Measurements from ENCODE around the gene TNFRSF12A.
A peak's percentile ranks its signal among the peaks of the same experiment; 100 is the strongest.

Gene TNFRSF12A

DNA sequence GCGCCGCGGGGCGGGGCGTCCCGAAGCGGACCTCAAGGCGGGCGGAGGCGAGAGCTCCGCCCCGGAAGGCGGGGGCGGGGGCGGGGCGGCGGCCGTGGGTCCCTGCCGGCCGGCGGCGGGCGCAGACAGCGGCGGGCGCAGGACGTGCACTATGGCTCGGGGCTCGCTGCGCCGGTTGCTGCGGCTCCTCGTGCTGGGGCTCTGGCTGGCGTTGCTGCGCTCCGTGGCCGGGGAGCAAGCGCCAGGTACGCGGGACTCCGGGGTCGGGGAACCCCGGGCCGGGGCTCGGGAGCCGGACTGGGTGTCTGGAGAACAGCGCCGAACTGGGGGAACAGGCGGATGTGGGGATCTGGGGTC lies at the start of gene TNFRSF12A:
TSS of gene TNFRSF12A (plus strand) at position 122 of the 357 bp plus-strand sequence. CDS start at position 152, 30 bp downstream.
- DNase-seq: peak; percentile 79

- no peak for DNase-seq
Measured at GRCh38 chr16:2970563-2970962, 49.6 kb upstream of the TNFRSF12A start.

DNA sequence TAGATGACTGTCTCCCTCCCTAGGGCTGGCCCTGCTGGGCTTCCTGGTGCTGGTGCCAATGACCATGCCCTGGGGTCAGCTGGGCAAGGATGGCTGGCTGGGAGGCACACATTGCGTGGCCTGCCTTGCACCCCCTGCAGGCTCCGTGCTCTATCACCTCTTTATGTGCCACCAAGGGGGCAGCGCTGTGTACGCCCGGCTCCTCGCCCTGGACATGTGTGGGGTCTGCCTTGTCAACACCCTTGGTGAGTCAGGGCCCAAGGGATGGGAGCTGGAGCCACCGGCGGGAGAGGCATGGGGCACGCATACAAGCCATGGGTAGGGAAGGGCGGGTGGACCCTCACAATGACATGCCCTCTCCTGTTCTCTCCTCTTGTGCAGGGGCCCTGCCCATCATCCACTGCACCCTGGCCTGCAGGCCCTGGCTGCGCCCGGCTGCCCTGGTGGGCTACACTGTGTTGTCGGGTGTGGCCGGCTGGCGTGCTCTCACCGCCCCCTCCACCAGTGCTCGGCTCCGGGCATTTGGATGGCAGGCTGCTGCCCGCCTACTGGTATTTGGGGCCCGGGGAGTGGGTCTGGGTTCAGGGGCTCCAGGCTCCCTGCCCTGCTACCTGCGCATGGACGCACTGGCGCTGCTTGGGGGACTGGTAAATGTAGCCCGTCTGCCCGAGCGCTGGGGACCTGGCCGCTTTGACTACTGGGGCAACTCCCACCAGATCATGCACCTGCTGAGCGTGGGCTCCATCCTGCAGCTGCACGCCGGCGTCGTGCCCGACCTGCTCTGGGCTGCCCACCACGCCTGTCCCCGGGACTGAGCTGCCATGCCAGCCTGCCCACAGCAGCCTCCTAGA lies 48.8 kb upstream of the TNFRSF12A start:
- no peak for DNase-seq

DNA sequence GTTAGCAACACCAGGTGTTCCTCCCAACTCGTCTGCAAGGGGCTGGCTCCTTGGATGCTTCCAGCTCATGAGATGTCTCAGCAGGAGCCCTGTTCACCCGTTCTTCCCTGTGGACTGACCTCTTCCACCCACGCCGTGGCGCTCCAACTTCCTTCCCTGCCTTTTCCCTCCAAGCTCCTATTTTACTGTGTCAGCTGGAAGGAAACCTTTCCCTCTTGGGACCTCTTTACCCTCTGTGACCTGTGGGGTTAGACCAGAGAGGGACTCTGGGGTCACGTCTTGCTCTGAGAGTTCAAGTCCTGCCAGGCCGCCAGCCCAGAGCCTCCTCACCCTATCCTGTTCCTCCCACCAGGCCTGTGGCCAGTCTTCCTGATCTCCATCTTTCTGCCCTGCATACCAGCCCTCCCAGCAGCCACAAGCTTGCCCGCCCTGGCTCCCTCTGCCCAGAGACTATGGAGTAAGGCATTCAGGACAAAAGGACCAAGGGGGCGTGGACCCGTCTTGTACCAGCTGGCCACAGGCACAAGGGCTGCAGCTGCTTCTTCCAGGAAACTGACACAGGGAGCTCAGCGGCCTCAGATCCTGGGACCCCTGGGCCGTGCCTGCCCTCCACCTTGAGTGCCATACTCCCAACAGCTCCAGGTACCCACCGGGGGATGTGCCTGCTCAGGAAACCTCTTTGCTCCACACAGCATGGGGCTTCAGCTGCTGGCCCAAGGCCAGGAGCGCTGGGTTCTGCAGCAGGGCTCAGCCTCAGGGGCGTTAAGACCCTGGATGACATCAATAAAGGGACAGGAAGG lies 48.0 kb upstream of the TNFRSF12A start:
- DNase-seq: no peak

- DNase-seq: no peak
Measured at GRCh38 chr16:2973093-2973492, 47.1 kb upstream of the TNFRSF12A start.

DNA sequence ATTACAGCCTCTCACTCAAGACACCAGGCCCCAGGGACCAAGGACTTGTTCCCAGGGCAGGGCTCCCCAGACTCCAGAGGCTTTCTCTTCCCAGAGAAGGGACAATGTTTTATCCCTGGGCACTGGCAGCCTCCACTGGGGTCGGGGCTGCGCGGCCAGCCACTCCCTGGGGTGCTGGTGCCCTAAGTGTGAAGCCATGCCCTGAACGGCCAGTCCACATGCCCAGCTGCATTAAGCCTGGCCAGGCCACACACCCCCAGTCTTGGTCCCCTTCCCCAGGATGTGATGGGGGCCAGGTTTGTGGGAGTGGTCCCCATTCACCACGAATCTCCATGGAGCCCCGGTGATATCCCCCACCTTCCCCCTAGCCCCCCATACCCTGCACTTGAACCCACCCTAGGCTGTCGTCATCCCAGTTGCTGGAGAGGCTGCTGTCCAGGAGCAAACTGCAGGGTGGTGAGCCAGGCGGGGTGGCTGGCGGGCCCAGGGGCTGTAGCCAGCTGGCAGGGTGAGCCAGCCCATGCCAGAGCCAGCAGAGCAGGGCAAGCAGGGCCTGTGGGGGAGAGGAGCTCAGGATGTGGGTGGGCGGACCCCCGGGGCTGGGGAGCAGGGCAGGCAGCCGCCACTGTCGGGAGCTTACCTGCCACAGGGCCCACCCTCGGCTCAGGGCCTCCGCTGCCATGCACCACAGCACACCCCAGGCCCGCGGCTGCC lies 46.4 kb upstream of the TNFRSF12A start:
- DNase-seq: no peak

DNA sequence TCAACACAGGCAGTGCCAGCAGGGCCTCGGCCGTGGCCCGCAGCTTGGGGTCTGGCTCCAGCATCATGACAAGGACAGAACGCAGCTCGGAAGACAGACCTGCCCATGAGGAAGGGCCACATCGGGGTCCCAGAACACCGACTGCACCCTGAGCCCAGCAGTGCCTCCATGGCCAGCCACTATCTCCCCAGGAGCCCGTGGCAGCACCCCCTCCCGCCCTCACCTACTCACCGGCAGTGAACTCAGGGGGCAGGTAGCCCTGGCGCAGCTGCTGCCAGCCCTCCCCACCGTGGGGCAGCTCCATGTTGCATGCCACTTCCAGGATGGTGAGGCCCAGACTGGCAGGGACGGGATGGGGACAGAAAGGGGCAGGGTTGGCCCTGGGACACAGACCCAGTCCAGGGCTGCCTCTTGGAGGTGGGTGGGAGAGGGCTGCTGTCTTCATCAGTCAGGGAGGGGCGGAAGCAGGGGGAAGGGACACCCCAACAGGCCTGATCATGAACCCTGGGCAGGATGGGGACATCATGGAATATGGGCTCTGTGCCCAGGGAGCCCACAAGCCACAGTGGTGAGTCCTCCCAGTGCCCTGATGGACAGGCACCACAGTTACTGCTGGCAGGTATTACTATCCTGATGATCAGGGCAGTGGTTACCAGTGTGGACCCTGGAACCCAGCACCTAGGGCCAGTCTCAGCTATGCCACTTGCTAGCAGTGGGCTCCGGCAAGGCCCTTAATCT lies 45.7 kb upstream of the TNFRSF12A start:
- DNase-seq: no peak

GRCh38 chr16:2975161-2975795 lies 44.9 kb upstream of the TNFRSF12A start:
- DNase-seq: no peak

DNA sequence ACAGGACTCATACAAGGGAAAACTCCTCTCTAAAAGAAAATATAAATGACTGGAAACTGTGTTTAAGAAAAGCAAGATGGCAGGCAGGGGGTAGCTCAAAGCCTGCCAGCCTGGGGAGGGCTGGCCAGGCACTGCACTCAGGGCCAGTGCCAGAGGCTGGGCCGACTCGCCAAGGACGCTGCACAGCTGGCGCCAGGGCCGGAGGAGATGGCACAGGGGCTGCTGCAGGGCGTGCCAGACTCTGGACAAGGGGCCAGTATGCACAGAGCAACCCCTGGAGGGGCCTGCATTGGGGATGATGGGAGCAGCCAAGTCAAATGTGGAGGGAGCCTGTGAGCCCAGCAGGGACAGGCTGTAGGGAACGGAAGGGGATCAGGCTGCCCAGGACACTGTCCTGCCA lies 44.0 kb upstream of the TNFRSF12A start:
- DNase-seq: no peak

DNA sequence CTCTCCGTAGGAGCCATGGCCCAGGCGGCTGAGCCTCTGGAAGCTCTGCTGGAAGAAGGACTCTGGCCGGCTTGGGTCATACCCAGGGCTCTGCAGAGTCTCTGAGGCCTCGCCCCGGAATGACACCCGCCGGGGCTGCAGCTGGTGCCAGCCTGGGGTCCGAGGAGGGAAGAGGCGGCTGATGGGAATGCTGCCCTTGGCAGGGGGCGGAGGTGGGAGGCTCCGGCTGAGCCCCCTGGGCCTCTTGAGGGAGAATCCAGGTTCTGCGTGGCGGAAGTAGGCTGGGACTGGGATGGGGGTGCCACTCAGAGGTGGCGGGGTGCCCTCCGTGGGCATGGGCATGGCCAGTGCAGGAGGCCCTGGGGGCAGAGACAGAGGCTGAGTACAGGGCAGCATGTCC lies 43.5 kb upstream of the TNFRSF12A start:
- DNase-seq: no peak

DNA sequence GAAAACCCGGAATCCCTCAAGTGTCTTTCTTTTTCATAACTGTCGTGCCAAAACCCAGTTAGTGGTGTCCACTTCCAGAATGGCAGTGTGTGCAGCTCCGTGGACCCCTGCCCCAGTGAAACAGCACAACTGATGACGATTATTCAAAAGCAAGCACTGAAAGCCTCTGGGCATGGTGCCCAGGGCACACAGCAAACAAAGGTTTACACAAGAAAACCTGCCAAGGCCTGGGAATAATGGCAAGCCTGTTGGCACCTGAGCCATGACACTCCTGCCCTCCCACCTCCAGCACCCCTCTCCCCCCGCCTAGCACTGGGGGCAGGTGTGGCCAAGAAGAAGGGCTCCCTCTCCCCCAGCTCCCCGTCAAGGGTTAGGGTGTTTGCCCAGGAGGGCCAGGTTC lies 42.7 kb upstream of the TNFRSF12A start:
- no peak for DNase-seq

- no peak for DNase-seq
Measured at GRCh38 chr16:2979669-2980226, 40.4 kb upstream of the TNFRSF12A start.

- peak; percentile 86 for DNase-seq
Measured at GRCh38 chr16:2980227-2981176, 39.7 kb upstream of the TNFRSF12A start, which contains the start of gene PKMYT1. Gene PKMYT1, minus strand, starts transcription at chr16:2980446. Its CDS starts 789 bp downstream, at chr16:2979657.

GRCh38 chr16:2981177-2981898 lies 38.8 kb upstream of the TNFRSF12A start:
- DNase-seq: no peak

DNA sequence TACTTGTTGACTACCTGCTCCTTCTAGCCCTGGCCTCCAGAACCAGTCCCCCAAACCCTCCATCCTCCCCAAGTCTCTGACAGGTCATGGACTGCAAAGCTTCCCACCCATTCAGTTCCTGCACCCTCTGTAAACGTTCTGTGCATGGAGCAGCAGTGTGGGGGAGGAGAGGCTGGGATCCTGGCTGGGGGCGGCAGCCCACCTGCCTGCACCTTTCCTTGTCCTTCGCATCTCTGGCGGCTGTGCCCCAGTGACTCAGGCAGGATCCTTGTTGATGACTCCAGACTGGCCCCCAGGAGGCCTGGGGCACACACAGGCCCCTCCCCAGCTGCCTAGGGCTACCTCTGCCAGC lies 38.3 kb upstream of the TNFRSF12A start:
- DNase-seq: no peak

GRCh38 chr16:2982402-2982801 lies 37.8 kb upstream of the TNFRSF12A start:
- no peak for DNase-seq

DNA sequence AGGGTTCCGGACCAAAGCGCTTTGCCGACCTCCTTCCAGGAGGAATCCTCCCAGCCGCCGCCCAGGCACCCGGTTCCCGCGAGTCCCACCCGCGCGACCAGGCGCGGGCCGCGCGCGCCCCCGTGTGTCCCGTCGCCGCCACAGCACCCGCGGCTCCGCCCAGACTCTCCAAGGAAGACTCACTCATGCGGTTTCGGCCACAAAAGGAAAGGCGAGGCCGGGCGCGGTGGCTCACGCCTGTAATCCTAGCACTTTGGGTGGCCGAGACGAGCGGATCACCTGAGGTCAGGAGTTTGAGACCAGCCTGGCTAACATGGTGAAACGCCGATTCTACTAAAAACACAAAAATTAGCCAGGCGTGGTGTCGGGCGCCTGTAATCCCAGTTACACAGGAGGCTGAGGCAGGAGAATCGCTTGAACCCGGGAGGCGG lies 36.4 kb upstream of the TNFRSF12A start:
- DNase-seq: peak; percentile 80

GRCh38 chr16:2985462-2985861 lies 34.7 kb upstream of the TNFRSF12A start:
- no peak for DNase-seq

DNA sequence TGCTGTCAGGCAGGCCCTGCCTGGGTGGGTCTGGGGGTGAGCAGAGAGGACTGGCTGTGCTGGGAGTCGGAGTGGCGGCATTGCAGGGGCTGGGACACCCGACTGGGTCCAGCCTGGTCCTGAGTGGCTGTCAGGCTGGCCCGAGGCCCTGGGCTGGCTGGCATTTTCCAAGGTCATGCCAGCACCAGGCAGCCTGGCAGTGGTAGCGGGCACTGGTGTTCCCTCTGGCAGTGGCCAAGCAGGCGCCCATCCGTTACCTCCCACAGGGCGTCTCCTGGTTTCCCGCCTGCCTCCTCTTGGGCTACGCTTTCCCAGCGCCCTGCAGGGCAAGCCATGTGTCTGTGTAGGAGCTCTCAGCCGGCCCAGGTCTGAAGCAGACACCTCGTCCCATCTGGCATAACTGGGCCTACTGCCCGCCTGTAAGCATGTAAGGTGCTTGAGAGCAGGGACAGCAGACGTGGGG lies 34.2 kb upstream of the TNFRSF12A start:
- DNase-seq: no peak

Data from fibroblast of upper back skin (primary cell).